K562 (cell line): ENCODE results near the gene TRIM33. TPM values are rescaled to one million over a fixed set of nuclear protein-coding genes. Genes with fewer than 3 reads are reported as not detected.

ENCODE experiments used
- EWSR1 ChIP-seq: fragments of 450-650 bp; IDR thresholded peaks from 2 replicates; pipeline ENCODE4 v1.6.1; 2018; ENCODE audit warnings: borderline replicate concordance, mild to moderate bottlenecking, low read depth, moderate library complexity; ENCODE audit not compliant: partially characterized antibody
- FOSL1 ChIP-seq: fragments of 200-800 bp; sonication (Bioruptor generic); conservative IDR thresholded peaks from 2 replicates; pipeline ENCODE4 v1.6.1; 2016; ENCODE audit warnings: missing genetic modification characterization, missing compliant biosample characterization
- FOXJ2 ChIP-seq: fragments of 200-800 bp; sonication (Bioruptor generic); IDR thresholded peaks from 2 replicates; pipeline ENCODE4 v1.6.1; 2016; ENCODE audit warnings: missing genetic modification characterization, missing compliant biosample characterization
- ID3 ChIP-seq, 2 experiments: fragments of 250-450 bp in 1 of 2; fragments of 450-650 bp in 1 of 2; sonication (Bioruptor Pico) in 1 of 2; IDR thresholded peaks; 2 replicates each; pipeline versions ENCODE4 v1.6.1 to v1.8.0; 2016 to 2021; ENCODE audit warnings: mild to moderate bottlenecking in 2 of 2, moderate library complexity in 2 of 2, missing compliant biosample characterization in 1 of 2, missing genetic modification characterization in 1 of 2
- KDM1A ChIP-seq, 2 experiments: fragments of 450-650 bp; IDR thresholded peaks; 2 replicates each; pipeline ENCODE4 v1.6.1; 2016; ENCODE audit warnings: mild to moderate bottlenecking in 2 of 2
- ZFP30 ChIP-seq: fragments of 250-450 bp; sonication (Bioruptor Pico); IDR thresholded peaks from 2 replicates; pipeline ENCODE4 v1.8.0; 2022; ENCODE audit warnings: moderate library complexity, mild to moderate bottlenecking, inconsistent platforms, borderline replicate concordance
- ZNF644 ChIP-seq: fragments of 200-800 bp; sonication (Bioruptor generic); IDR thresholded peaks from 2 replicates; pipeline ENCODE4 v1.6.1; 2016; ENCODE audit warnings: low read depth, missing genetic modification characterization, missing compliant biosample characterization
- ZNF766 ChIP-seq: fragments of 200-800 bp; sonication (Bioruptor generic); conservative IDR thresholded peaks from 2 replicates; pipeline ENCODE4 v1.6.1; 2016; ENCODE audit warnings: missing genetic modification characterization, missing compliant biosample characterization
- polyA plus RNA-seq, 8 experiments: library from polyadenylated mRNA; depleted of rRNA in 4 of 8; stranded (reverse) in 5 of 8; unstranded in 3 of 8; fragments of >200 nt; fragmentation: Nextera tagmentation in 2 of 8; fragmentation: Illumina TruSeq in 1 of 8; extraction: Ambion mirVana in 2 of 8; extraction: Trizol in 1 of 8; gene quantifications; 2 replicates each; pipeline versions ENCODE4 v1.2.1 to v1.2.3, GENCODE V29; 2011 to 2014; ENCODE audit warnings: inconsistent platforms in 1 of 8, missing spikeins in 1 of 8
- total RNA-seq, 7 experiments: library from RNA; depleted of rRNA in 6 of 7; stranded (reverse); fragments of >200 nt in 6 of 7; fragmentation: Illumina TruSeq in 2 of 7; extraction: Trizol in 2 of 7; gene quantifications; 2 replicates each; pipeline versions ENCODE4 v1.2.1 to v1.2.3, GENCODE V29; 2011 to 2021; ENCODE audit warnings: low replicate concordance in 1 of 7
- TF ChIP-seq, protein P1 (sequence below), 2 experiments: fragments of 450-650 bp in 1 of 2; sonication (generic) in 1 of 2; formaldehyde crosslinking in 1 of 2; IDR thresholded peaks; 2 replicates each; pipeline versions ENCODE4 v1.7.1 to v1.9.0; 2016 to 2022; ENCODE audit warnings: inconsistent platforms in 1 of 2, mild to moderate bottlenecking in 1 of 2, missing genetic modification reagents in 1 of 2
- TF ChIP-seq, protein P2 (sequence below): sonication (generic); formaldehyde crosslinking; IDR thresholded peaks from 2 replicates; pipeline ENCODE4 v1.8.1; 2023; ENCODE audit warnings: mild to moderate bottlenecking, missing genetic modification reagents
- TF ChIP-seq, protein P3 (sequence below): fragments of 250-450 bp; sonication (Bioruptor Pico); IDR thresholded peaks from 2 replicates; pipeline ENCODE4 v1.5.0; 2020; ENCODE audit warnings: mild to moderate bottlenecking

The TRIM33 gene
- total and polyA plus RNA-seq, 9 of the 15 experiments (the other 6 are each of a cell fraction or from before 2014, with no cell fraction given): 9.3 to 58.4 (median 40.2) TPM

DNA sequence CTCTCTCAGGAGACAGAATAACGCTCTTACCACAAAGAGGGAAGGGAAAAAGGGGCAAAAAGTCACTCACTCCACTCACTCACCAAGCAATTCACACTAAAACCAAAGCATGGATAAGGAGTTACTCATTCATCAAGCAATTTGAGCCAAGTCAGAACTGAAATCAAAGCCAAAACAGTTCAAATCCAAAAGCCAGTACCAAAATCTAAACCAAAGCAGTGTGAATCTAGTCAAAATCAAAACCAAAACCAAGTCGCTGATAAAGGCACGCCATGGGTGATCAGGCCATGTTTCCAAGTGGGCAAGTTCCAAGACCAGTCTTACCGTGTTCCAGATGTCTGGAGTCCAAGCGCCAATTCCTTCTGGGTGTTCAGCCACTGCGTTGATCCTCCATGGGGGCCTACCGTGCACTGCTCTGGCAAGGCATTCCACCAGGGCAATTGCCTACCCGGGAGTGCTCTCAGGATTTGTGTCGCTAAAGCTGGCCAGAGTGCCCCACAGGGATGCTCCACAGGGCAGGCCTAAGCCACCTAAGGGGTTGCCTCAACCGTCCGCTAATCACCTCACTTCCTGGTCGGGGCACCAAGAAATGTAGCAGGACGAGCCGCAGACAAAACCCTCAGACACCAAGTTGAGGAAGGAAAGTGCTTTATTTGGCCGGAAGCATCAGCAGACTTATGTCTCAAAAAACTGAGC, 142.3 kb downstream of the TRIM33 start (continued):
- TF ChIP-seq, protein P1, sequence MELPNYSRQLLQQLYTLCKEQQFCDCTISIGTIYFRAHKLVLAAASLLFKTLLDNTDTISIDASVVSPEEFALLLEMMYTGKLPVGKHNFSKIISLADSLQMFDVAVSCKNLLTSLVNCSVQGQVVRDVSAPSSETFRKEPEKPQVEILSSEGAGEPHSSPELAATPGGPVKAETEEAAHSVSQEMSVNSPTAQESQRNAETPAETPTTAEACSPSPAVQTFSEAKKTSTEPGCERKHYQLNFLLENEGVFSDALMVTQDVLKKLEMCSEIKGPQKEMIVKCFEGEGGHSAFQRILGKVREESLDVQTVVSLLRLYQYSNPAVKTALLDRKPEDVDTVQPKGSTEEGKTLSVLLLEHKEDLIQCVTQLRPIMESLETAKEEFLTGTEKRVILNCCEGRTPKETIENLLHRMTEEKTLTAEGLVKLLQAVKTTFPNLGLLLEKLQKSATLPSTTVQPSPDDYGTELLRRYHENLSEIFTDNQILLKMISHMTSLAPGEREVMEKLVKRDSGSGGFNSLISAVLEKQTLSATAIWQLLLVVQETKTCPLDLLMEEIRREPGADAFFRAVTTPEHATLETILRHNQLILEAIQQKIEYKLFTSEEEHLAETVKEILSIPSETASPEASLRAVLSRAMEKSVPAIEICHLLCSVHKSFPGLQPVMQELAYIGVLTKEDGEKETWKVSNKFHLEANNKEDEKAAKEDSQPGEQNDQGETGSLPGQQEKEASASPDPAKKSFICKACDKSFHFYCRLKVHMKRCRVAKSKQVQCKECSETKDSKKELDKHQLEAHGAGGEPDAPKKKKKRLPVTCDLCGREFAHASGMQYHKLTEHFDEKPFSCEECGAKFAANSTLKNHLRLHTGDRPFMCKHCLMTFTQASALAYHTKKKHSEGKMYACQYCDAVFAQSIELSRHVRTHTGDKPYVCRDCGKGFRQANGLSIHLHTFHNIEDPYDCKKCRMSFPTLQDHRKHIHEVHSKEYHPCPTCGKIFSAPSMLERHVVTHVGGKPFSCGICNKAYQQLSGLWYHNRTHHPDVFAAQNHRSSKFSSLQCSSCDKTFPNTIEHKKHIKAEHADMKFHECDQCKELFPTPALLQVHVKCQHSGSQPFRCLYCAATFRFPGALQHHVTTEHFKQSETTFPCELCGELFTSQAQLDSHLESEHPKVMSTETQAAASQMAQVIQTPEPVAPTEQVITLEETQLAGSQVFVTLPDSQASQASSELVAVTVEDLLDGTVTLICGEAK (IDR thresholded peaks at IDR 0.05): no peak
- TF ChIP-seq, protein P1 (CRISPR knock-in tag; IDR thresholded peaks at IDR 0.05): no peak
- TF ChIP-seq FOXJ2: no peak
- no peak for TF ChIP-seq ID3 (CRISPR knock-in tag; IDR thresholded peaks at IDR 0.05)
- TF ChIP-seq ID3 (tag; IDR thresholded peaks at IDR 0.05): 0 out of 2 replicates have a peak, but pooled peaks have one; percentile 44
- no peak for TF ChIP-seq EWSR1
- TF ChIP-seq ZNF766 (CRISPR knock-in tag): 0 out of 2 replicates have a peak, but pooled peaks have one; percentile 6
- TF ChIP-seq FOSL1 (tag): no peak
- no peak for TF ChIP-seq ZFP30 (CRISPR knock-in tag)
- TF ChIP-seq ZNF644 (tag): no peak
- TF ChIP-seq KDM1A (IDR thresholded peaks at IDR 0.05): peak; percentile 95 to 96
- TF ChIP-seq, protein P2, sequence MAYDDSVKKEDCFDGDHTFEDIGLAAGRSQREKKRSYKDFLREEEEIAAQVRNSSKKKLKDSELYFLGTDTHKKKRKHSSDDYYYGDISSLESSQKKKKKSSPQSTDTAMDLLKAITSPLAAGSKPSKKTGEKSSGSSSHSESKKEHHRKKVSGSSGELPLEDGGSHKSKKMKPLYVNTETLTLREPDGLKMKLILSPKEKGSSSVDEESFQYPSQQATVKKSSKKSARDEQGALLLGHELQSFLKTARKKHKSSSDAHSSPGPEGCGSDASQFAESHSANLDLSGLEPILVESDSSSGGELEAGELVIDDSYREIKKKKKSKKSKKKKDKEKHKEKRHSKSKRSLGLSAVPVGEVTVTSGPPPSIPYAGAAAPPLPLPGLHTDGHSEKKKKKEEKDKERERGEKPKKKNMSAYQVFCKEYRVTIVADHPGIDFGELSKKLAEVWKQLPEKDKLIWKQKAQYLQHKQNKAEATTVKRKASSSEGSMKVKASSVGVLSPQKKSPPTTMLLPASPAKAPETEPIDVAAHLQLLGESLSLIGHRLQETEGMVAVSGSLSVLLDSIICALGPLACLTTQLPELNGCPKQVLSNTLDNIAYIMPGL (CRISPR knock-in tag): no peak
- TF ChIP-seq, protein P3, sequence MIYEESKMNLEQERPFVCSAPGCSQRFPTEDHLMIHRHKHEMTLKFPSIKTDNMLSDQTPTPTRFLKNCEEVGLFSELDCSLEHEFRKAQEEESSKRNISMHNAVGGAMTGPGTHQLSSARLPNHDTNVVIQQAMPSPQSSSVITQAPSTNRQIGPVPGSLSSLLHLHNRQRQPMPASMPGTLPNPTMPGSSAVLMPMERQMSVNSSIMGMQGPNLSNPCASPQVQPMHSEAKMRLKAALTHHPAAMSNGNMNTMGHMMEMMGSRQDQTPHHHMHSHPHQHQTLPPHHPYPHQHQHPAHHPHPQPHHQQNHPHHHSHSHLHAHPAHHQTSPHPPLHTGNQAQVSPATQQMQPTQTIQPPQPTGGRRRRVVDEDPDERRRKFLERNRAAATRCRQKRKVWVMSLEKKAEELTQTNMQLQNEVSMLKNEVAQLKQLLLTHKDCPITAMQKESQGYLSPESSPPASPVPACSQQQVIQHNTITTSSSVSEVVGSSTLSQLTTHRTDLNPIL (CRISPR knock-in tag): no peak
